Skeletal muscle tissue (tissue), 4 donors: ENCODE data around the gene WDR11. TPM values are rescaled to one million over a fixed set of nuclear protein-coding genes. Genes with fewer than 3 reads are reported as not detected.

Source experiments
- H3K27ac ChIP-seq: one replicate; pipeline ENCODE4 v1.7.0; 2013; ENCODE audit warnings: mild to moderate bottlenecking, low read depth, low read length, inconsistent platforms
- H3K27me3 ChIP-seq, 3 donors: one replicate each; pipeline ENCODE4 v1.7.0; 2013; ENCODE audit warnings: low read length in 3 of 3; ENCODE audit not compliant: control insufficient read depth in 3 of 3, insufficient read depth in 3 of 3
- H3K36me3 ChIP-seq, 3 donors: one replicate each; pipeline ENCODE4 v1.7.0; 2013; ENCODE audit warnings: low read length in 3 of 3; ENCODE audit not compliant: control insufficient read depth in 3 of 3, insufficient read depth in 3 of 3
- H3K4me1 ChIP-seq, 3 donors: one replicate each; pipeline ENCODE4 v1.7.0; 2013; ENCODE audit warnings: low read length in 3 of 3, mild to moderate bottlenecking in 3 of 3; ENCODE audit not compliant: control insufficient read depth in 3 of 3, insufficient read depth in 3 of 3
- H3K4me3 ChIP-seq, 3 donors: one replicate each; pipeline ENCODE4 v1.7.0; 2013; ENCODE audit warnings: low read length in 3 of 3
- H3K9ac ChIP-seq, 3 donors: one replicate each; pipeline ENCODE4 v1.7.0; 2013; ENCODE audit warnings: low read length in 3 of 3, mild to moderate bottlenecking in 3 of 3, moderate library complexity in 2 of 3, low read depth in 1 of 3
- H3K9me3 ChIP-seq, 3 donors: one replicate each; pipeline ENCODE4 v1.7.0; 2013; ENCODE audit warnings: low read length in 3 of 3; ENCODE audit not compliant: control insufficient read depth in 3 of 3
- total RNA-seq: library from RNA; depleted of rRNA; stranded (reverse); fragments of >200 nt; gene quantifications from one replicate; pipeline ENCODE4 v1.2.3, GENCODE V29; 2014
- donor health status: Osteomylitis.

WDR11 gene
- total RNA-seq, 1 donor from 2014 or later, result 37.6 TPM

DNA sequence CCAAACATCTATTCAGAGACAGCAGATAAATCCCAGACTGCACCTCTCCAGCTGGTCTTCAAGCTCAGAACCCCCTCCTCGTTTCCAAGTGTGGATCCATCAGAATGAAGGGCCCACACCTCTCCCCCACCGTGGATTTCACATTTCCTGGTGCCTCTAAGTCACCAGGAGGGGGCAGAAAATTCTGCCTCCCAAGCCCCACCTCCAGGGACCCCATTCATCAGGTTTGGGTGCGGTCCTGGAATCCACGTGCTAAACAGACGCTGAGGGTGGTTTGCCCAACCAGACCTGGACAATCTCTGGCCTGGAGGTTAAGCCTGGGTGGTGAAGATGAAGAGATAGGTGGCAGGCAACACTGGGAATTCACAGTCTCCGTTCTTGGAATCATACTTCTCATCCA, 92.4 kb downstream of the WDR11 start:
- H3K36me3 ChIP-seq, result no peaks in the 10 kb centered on the region
- no peak overlapping the region for H3K9ac ChIP-seq
- no peak overlapping the region for H3K4me3 ChIP-seq
- H3K27me3 ChIP-seq, result peaks cover 4 to 20% (median 10%) of the 10 kb centered on the region in 3 donors
- H3K9me3 ChIP-seq, result no peaks in the 10 kb centered on the region
- no peak overlapping the region for H3K27ac ChIP-seq
- peaks cover 0 to 3% (median 0%) of the 10 kb centered on the region in 3 donors for H3K4me1 ChIP-seq

DNA sequence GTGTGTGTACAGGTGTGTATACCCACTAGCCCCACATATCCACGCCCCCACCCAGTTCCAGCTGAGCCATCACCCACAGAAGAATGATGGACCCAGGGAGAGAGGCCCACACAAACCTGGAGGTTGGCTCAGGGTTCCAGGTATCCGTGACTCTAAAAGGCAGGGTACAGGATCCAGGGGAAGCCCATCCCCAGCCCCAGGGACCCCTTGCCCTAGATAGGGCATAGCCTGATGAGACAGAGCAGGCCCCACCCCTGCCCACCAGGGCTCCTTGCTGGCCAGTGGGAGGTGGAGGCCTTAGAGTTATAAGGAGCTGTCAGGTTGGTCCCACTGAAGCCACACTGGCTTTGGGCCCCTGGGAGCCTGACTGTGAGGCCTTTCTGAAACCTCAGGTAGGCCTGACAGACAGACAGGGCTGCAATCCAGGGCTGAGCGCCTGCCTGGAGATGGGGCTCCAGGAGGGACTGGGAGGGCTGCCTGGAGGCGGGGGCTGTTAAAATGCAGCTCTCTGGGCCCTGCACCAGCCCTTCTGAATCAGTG, 93.5 kb downstream of the WDR11 start:
- Histone ChIP-seq H3K27me3 (peaks cover 12 to 20% (median 17%) of the 10 kb centered on the region in 3 donors), H3K9me3 (no peaks in the 10 kb centered on the region), H3K4me1 (peaks cover 6 to 11% (median 6%) of the 10 kb centered on the region in 3 donors), H3K9ac (no peak overlapping the region), H3K36me3 (no peaks in the 10 kb centered on the region), H3K27ac (no peak overlapping the region), H3K4me3 (no peak overlapping the region)

DNA sequence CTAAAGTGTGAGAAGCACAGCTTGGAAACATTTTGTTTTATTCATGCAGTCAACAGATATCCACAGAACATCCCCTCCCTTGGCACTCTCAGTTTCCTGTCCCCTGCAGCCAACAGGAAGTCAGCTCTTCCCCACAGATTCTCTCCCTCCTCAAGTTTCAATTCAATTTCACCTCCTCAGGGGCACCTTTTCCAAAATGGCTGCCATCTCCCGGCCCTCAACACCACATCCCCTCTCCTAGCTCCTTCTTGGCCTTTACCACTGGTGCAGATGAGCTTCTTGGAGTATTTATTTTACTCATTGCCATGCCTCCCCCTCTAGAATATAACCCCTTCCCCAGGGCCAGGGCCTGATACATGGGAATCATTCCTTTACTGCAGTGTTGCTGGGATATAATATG, 94.0 kb downstream of the WDR11 start:
- Histone ChIP-seq H3K9ac (no peak overlapping the region), H3K9me3 (no peaks in the 10 kb centered on the region), H3K27ac (no peak overlapping the region), H3K27me3 (peaks cover 18 to 21% (median 20%) of the 10 kb centered on the region in 3 donors), H3K4me1 (peaks cover 7 to 15% (median 9%) of the 10 kb centered on the region in 3 donors), H3K36me3 (no peaks in the 10 kb centered on the region), H3K4me3 (no peak overlapping the region)

DNA sequence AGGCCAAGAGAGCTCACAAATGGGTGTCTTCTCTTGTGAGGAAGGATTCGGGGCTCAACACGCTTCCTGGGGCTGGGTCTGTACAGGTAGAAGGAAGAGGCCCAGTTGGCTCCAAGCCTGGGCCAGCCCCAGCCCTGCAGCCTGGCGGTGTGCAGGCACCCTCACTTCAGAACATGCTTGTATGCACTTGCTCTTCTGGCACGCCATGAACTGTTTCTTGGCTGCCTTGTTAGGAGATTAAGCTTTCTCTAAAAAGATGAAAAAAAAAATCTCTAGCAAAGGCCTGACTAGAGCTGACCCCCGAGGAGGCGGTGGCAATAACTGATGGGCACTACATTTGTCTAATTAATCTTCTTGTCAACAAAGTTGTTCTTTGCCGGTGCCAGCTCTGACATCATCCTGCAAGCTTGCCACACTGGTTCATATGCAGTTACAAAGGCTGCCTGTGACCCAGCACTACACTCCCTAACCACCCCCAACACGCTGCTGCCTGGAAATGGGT, 94.7 kb downstream of the WDR11 start:
- Histone ChIP-seq H3K4me1 (peaks cover 7 to 15% (median 9%) of the 10 kb centered on the region in 3 donors), H3K27ac (no peak overlapping the region), H3K4me3 (no peak overlapping the region), H3K27me3 (peaks cover 15 to 22% (median 21%) of the 10 kb centered on the region in 3 donors), H3K9me3 (no peaks in the 10 kb centered on the region), H3K36me3 (no peaks in the 10 kb centered on the region), H3K9ac (no peak overlapping the region)

GRCh38 chr10:120946497-120946896, 95.3 kb downstream of the WDR11 start:
- Histone ChIP-seq H3K27ac (no peak overlapping the region), H3K9ac (no peak overlapping the region), H3K9me3 (no peaks in the 10 kb centered on the region), H3K27me3 (peaks cover 20 to 28% (median 21%) of the 10 kb centered on the region in 3 donors), H3K4me3 (no peak overlapping the region), H3K36me3 (no peaks in the 10 kb centered on the region), H3K4me1 (peaks cover 7 to 15% (median 9%) of the 10 kb centered on the region in 3 donors)

- H3K4me3 ChIP-seq, result peak overlapping the region; percentile 52 to 60 (median 60)
- H3K9ac ChIP-seq, result peak overlapping the region in 1 of 3 donors; percentile 45
- H3K27me3 ChIP-seq, result peaks cover 14 to 31% (median 22%) of the 10 kb centered on the region in 3 donors
Measured at GRCh38 chr10:120948889-120949608, 97.9 kb downstream of the WDR11 start.

GRCh38 chr10:120949609-120950031, 98.5 kb downstream of the WDR11 start:
- H3K9ac ChIP-seq, result peak overlapping the region in 1 of 3 donors; percentile 45
- no peaks in the 10 kb centered on the region for H3K36me3 ChIP-seq
- peaks cover 3 to 6% (median 3%) of the 10 kb centered on the region in 3 donors for H3K9me3 ChIP-seq
- peaks cover 7 to 12% (median 9%) of the 10 kb centered on the region in 3 donors for H3K4me1 ChIP-seq
- peak overlapping the region; percentile 52 to 60 (median 60) for H3K4me3 ChIP-seq
- peaks cover 14 to 31% (median 22%) of the 10 kb centered on the region in 3 donors for H3K27me3 ChIP-seq
- H3K27ac ChIP-seq, result no peak overlapping the region

More at GRCh38 chr10:120948889-120949608, 97.9 kb downstream of the WDR11 start:
- peaks cover 3% of the 10 kb centered on the region in 3 donors for H3K9me3 ChIP-seq
- no peaks in the 10 kb centered on the region for H3K36me3 ChIP-seq
- peaks cover 7 to 12% (median 9%) of the 10 kb centered on the region in 3 donors for H3K4me1 ChIP-seq
- H3K27ac ChIP-seq, result no peak overlapping the region

GRCh38 chr10:120950051-120950561, 98.9 kb downstream of the WDR11 start:
- Histone ChIP-seq H3K4me3 (peak overlapping the region in 2 of 3 donors; percentile 60), H3K36me3 (no peaks in the 10 kb centered on the region), H3K27ac (no peak overlapping the region), H3K9ac (no peak overlapping the region), H3K9me3 (peaks cover 3 to 6% (median 3%) of the 10 kb centered on the region in 3 donors), H3K4me1 (peaks cover 7 to 12% (median 9%) of the 10 kb centered on the region in 3 donors), H3K27me3 (peaks cover 14 to 31% (median 22%) of the 10 kb centered on the region in 3 donors)

- H3K27me3 ChIP-seq, result peaks cover 14 to 29% (median 22%) of the 10 kb centered on the region in 3 donors
- H3K27ac ChIP-seq, result no peak overlapping the region
- peaks cover 7 to 12% (median 9%) of the 10 kb centered on the region in 3 donors for H3K4me1 ChIP-seq
- H3K9ac ChIP-seq, result no peak overlapping the region
- peaks cover 3 to 6% (median 3%) of the 10 kb centered on the region in 3 donors for H3K9me3 ChIP-seq
- H3K4me3 ChIP-seq, result no peak overlapping the region
- no peaks in the 10 kb centered on the region for H3K36me3 ChIP-seq
Measured at GRCh38 chr10:120951288-120951687, 100.1 kb downstream of the WDR11 start.
